Neural progenitor cell (in vitro differentiated cells): ENCODE measurements around the gene DEFB112. TPM values are rescaled to one million over a fixed set of nuclear protein-coding genes. Genes with fewer than 3 reads are reported as not detected.

Experiments used
- DNase-seq: peaks from one replicate; pipeline ENCODE4 v3.0.0-alpha.2; 2016; ENCODE audit warnings: low spot score
- H2AFZ ChIP-seq: fragments of 200-600 bp; sonication (generic); replicated peaks from 2 replicates; pipeline ENCODE4 v1.6.1; 2016; ENCODE audit warnings: antibody characterized with exemption
- H3F3A ChIP-seq: fragments of 200-600 bp; sonication (generic); 2 replicates; pipeline ENCODE4 v1.6.1; 2016; ENCODE audit warnings: antibody characterized with exemption, low read depth
- H3K27ac ChIP-seq: fragments of 200-600 bp; sonication (generic); 2 replicates; pipeline ENCODE4 v1.5.1; 2016; ENCODE audit warnings: mild to moderate bottlenecking
- H3K27me3 ChIP-seq: fragments of 200-600 bp; sonication (generic); 2 replicates; pipeline ENCODE4 v1.6.1; 2016; ENCODE audit warnings: mild to moderate bottlenecking, moderate library complexity
- H3K36me3 ChIP-seq: fragments of 200-600 bp; sonication (generic); 2 replicates; pipeline ENCODE4 v1.5.1; 2016
- H3K4me1 ChIP-seq: fragments of 200-600 bp; sonication (generic); 2 replicates; pipeline ENCODE4 v1.6.1; 2016; ENCODE audit warnings: mixed run types
- H3K4me2 ChIP-seq: fragments of 200-600 bp; sonication (generic); 2 replicates; pipeline ENCODE4 v1.6.1; 2016
- H3K4me3 ChIP-seq: fragments of 200-600 bp; sonication (generic); 2 replicates; pipeline ENCODE4 v1.5.1; 2016
- H3K79me2 ChIP-seq: fragments of 200-600 bp; sonication (generic); 2 replicates; pipeline ENCODE4 v1.6.1; 2016; ENCODE audit warnings: low read depth
- H3K9ac ChIP-seq: fragments of 200-600 bp; sonication (generic); 2 replicates; pipeline ENCODE4 v1.6.1; 2016
- H3K9me3 ChIP-seq: fragments of 200-600 bp; sonication (generic); 2 replicates; pipeline ENCODE4 v1.5.1; 2016; ENCODE audit warnings: low read depth
- H4K20me1 ChIP-seq: fragments of 200-600 bp; sonication (generic); 2 replicates; pipeline ENCODE4 v1.6.1; 2016; ENCODE audit warnings: low read depth
- H3K27ac Mint-ChIP-seq: 3 replicates; pipeline ENCODE4 v1.8.0; 2021; ENCODE audit warnings: mixed read lengths
- H3K27me3 Mint-ChIP-seq: 2 replicates; pipeline ENCODE4 v1.8.0; 2022; ENCODE audit warnings: low read depth, mild to moderate bottlenecking, inconsistent platforms, moderate library complexity, mixed read lengths; ENCODE audit not compliant: insufficient read depth
- H3K36me3 Mint-ChIP-seq: 3 replicates; pipeline ENCODE4 v1.8.0; 2021; ENCODE audit warnings: mixed read lengths
- H3K4me1 Mint-ChIP-seq: 3 replicates; pipeline ENCODE4 v1.8.0; 2021; ENCODE audit warnings: mixed read lengths
- H3K4me3 Mint-ChIP-seq: 3 replicates; pipeline ENCODE4 v1.8.0; 2021; ENCODE audit warnings: mild to moderate bottlenecking, moderate library complexity, mixed read lengths
- H3K9me3 Mint-ChIP-seq: 3 replicates; pipeline ENCODE4 v1.8.0; 2020; ENCODE audit warnings: mixed read lengths
- CTCF ChIP-seq: fragments of 200-600 bp; sonication (generic); IDR thresholded peaks from 2 replicates; pipeline ENCODE4 v1.5.1; 2017; ENCODE audit warnings: antibody characterized with exemption, mild to moderate bottlenecking
- EZH2 ChIP-seq: fragments of 200-600 bp; sonication (generic); IDR thresholded peaks from 2 replicates; pipeline ENCODE4 v1.6.1; 2017; ENCODE audit warnings: antibody characterized with exemption, mild to moderate bottlenecking, moderate library complexity
- EZH2phosphoT487 ChIP-seq: fragments of 200-600 bp; sonication (generic); IDR thresholded peaks from 2 replicates; pipeline ENCODE4 v1.6.1; 2017; ENCODE audit warnings: antibody characterized with exemption
- total RNA-seq: library from RNA; depleted of rRNA; stranded (reverse); fragments of >200 nt; gene quantifications from 2 replicates; pipeline ENCODE4 v1.2.3, GENCODE V29; 2015; ENCODE audit warnings: low replicate concordance

The DEFB112 gene
- total RNA-seq, 1 donor from 2014 or later = not detected

DNA sequence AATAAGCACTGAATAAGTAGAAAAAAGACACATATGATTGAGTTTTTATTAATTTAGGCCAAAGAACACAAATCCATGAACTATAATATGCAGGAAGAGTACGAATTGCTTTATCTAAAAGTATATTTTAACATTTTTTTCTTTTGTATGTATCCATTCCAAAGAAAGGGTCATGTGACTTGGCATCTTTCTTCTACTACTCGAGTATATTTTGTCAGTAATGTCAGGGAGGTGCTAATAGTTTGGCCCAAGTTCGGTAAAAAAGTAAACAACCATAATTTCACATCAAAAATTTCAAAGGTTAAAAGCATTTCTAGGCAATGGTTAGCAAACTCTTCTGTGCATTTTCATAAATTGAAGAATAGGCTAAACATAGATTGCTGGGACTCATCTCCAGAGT lies 46.6 kb downstream of the DEFB112 start:
- no peak for TF ChIP-seq EZH2phosphoT487
- no peak for TF ChIP-seq EZH2
- no peak for TF ChIP-seq CTCF
- H3K4me1 ChIP-seq = no peaks in the 10 kb centered on the region

DNA sequence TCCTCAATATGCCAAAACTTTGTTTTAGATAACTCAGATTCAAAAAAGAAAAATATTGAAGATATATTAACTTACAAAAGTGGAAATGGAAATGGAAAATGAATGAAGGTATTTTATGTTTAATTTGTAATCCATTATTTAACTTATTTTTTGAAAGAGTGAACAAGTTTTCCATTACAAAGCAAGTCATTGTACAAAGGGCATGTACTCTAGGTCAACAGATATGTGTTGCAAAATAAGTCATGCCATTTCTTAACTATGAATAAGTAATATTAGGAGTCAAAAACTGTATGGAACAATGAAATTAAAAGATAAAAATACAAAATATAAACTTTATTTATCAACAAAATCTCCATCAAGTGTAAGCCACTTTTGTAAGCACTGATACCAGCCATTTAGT lies 54.5 kb downstream of the DEFB112 start:
- Histone ChIP-seq H2AFZ (no peak overlapping the region), H4K20me1 (no peaks in the 10 kb centered on the region), H3K27ac (no peak overlapping the region), H3K4me3 (no peak overlapping the region), H3K4me2 (no peak overlapping the region), H3K36me3 (no peaks in the 10 kb centered on the region), H3K4me1 (no peaks in the 10 kb centered on the region), H3K27me3 (no peaks in the 10 kb centered on the region), H3K9me3 (no peaks in the 10 kb centered on the region), H3K9ac (no peak overlapping the region), H3F3A (no peaks in the 10 kb centered on the region), H3K79me2 (no peaks in the 10 kb centered on the region)
- no peaks in the 10 kb centered on the region for H3K4me1 Mint-ChIP-seq
- no peaks in the 10 kb centered on the region for H3K27me3 Mint-ChIP-seq
- DNase-seq = no peak
- no peak overlapping the region for H3K27ac Mint-ChIP-seq
- H3K9me3 Mint-ChIP-seq = no peaks in the 10 kb centered on the region
- H3K4me3 Mint-ChIP-seq = no peak overlapping the region
- no peaks in the 10 kb centered on the region for H3K36me3 Mint-ChIP-seq
- TF ChIP-seq EZH2phosphoT487 = no peak
- no peak for TF ChIP-seq CTCF
- no peak for TF ChIP-seq EZH2

More for the DNA sequence above, 46.6 kb downstream of the DEFB112 start:
- Histone ChIP-seq H4K20me1 (no peaks in the 10 kb centered on the region), H3K4me3 (no peak overlapping the region), H2AFZ (no peak overlapping the region), H3F3A (no peaks in the 10 kb centered on the region), H3K4me2 (no peak overlapping the region), H3K27me3 (no peaks in the 10 kb centered on the region), H3K36me3 (no peaks in the 10 kb centered on the region), H3K79me2 (no peaks in the 10 kb centered on the region), H3K27ac (no peak overlapping the region), H3K9ac (no peak overlapping the region), H3K9me3 (no peaks in the 10 kb centered on the region)
- no peak overlapping the region for H3K4me3 Mint-ChIP-seq
- no peak overlapping the region for H3K27ac Mint-ChIP-seq
- no peak for DNase-seq
- no peaks in the 10 kb centered on the region for H3K4me1 Mint-ChIP-seq
- no peaks in the 10 kb centered on the region for H3K36me3 Mint-ChIP-seq
- H3K27me3 Mint-ChIP-seq = no peaks in the 10 kb centered on the region
- no peaks in the 10 kb centered on the region for H3K9me3 Mint-ChIP-seq

Other genes starting within 250 kb of the DEFB112 start
- gene CRISP1, start 183.4 kb downstream of the DEFB112 start, total RNA-seq = not detected in 2 replicates
- not detected in 2 replicates for gene DEFB114, start 85.8 kb downstream of the DEFB112 start, total RNA-seq
- gene DEFB113, start 80.3 kb downstream of the DEFB112 start, total RNA-seq = not detected in 2 replicates
- gene DEFB110, start 27.9 kb downstream of the DEFB112 start, total RNA-seq = not detected in 2 replicates